ENCODE results near the gene SULT1A4. TPM values are rescaled to one million over a fixed set of nuclear protein-coding genes. Genes with fewer than 3 reads are reported as not detected.

Gene SULT1A4
- total RNA-seq (2022; extraction: Qiagen RNA extraction) = 26.7 to 37.4 TPM (median 28.4 TPM) in 5 replicates

DNA sequence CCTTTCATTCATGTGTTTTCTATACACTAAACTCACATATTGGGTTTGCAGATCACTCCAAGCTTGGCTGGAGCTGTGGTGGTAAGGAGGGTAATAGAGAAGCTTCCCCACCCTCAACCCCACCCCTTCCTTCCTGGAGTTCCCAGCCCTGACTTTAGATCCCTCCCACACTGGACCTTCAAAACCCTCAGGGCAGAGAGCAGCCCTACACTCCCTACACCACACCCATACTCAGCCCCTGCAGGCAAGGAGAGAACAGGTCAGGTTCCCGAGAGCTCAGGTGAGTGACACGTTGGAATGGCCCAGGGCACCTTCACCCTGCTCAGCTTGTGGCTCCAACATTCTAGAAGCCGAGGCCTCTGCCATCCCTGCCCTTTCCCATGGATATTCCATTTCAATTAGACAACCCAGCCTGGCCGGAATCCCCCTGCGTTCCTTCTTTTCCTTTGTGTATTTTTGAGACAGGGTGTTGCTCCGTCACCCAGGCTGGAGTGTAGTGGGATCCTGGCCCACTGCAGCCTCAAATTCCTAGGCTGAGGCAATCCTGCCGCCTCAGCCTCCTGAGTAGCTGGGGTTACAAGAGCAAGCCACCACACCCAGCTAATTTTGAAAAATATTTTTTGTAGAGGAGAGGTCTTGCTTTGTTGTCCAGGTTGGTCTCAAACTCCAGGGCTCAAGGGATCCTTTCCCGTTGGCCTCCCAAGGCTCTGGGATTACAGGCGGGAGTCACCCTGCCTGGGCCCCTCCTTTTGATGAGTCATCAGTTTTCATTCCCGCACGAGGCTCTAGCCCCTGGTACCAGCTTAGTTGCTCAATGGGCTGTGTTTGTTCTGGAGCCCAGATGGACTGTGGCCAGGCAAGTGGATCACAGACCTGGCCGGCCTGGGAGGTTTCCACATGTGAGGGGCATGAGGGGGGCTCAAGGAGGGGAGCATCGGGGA, at the start of gene SULT1A4:
Gene SULT1A4, plus strand, starts transcription at position 208 of the 941 bp plus-strand sequence. CDS start 1,473 bp downstream, outside the sequence.

DNA sequence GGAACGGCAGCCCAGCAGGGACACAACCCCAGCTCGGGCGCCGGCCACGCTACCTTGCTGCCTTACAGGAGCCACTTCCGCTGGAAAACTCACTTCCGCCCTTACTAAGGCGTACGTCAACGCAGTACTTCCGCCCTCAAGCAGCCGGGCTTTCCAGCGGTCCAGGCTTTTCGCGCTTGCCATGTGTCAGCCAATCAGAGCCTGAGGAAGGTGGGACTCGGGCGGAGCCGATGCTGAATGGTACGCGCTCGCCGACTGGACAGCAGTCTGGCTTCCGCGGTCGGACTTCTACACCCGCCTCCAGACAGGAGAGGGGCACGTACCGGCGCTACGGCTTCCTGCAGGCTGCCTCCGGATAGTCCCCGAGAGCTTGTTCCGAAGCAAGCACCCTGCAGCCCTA, 5.4 kb upstream of the SULT1A4 start, which contains the start of the genes BOLA2 and SLX1B:
Gene BOLA2, minus strand, starts transcription at position 83 of the 400 bp plus-strand sequence. CDS start 98 bp downstream, outside the sequence.
Gene SLX1B, plus strand, starts transcription at position 265 of the 400 bp plus-strand sequence.

DNA sequence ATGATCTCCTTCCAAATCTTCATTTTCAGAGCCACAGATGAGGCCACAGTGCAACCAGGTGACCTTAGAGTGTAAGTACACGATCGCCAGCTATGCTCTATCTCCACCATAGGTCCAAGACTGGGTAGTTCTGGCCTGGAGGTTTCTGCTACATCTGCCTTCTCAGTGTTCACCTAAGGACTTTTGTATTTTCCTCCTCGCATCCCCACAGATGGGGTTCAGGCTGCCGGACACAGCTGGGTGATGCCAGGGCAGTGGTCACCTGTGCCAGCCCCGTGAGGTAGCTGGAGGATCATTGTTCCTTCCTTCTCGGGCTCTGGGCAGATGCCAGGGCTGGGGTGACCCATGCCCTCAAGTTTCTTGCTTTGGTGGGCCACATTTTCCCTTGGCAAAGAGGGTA, 46.6 kb downstream of the SULT1A4 start, which contains the start of gene NPIPB12:
Gene NPIPB12, minus strand, starts transcription at position 101 of the 400 bp plus-strand sequence.

Other genes with a start within 250 kb of the SULT1A4 start
- gene NPIPB11, start 53.2 kb upstream of the SULT1A4 start, total RNA-seq (2022; extraction: Qiagen RNA extraction) = 0.74 to 1.9 TPM (median 1.3 TPM) in 5 replicates
- gene BOLA2, start 5.6 kb upstream of the SULT1A4 start, total RNA-seq (2022; extraction: Qiagen RNA extraction) = 3.6 to 57.5 TPM (median 26.0 TPM) in 5 replicates
- gene SLX1B, start 5.4 kb upstream of the SULT1A4 start, total RNA-seq (2022; extraction: Qiagen RNA extraction) = 58.1 to 88.2 TPM (median 81.4 TPM) in 5 replicates
- gene NPIPB12, start 46.5 kb downstream of the SULT1A4 start, total RNA-seq (2022; extraction: Qiagen RNA extraction) = 20.2 to 37.2 TPM (median 30.1 TPM) in 5 replicates
- gene SPN, start 203.3 kb downstream of the SULT1A4 start, total RNA-seq (2022; extraction: Qiagen RNA extraction) = 0.02 TPM in 1 of 5 replicates, not detected in the others
- 0.53 to 0.90 TPM (median 0.87 TPM) in 5 replicates for gene QPRT, start 219.3 kb downstream of the SULT1A4 start, total RNA-seq (2022; extraction: Qiagen RNA extraction)

Data from A549 treated with Hydrocortisone at 1 μM for 4 hours (cell line).